Ramos (cell line): ENCODE results near the gene DNAJC5.
"Not testable (repeated sequence)": the region's sequence is repeated elsewhere in the genome, so short reads cannot be mapped to it uniquely, and the experiment has no call there.

ENCODE experiments used
- in situ Hi-C: fragments of 300-500 bp; cut with MboI; formaldehyde crosslinking; loops from one replicate; pipeline ENCODE4 v1.14.3; 2022; ENCODE audit warnings: low sequenced_read_pairs; ENCODE audit not compliant: unreplicated experiment

DNAJC5 gene

GRCh38 chr20:63962426-63963347, 67.8 kb downstream of the DNAJC5 start:
- in situ Hi-C loops: no loop called here

GRCh38 chr20:63963348-63963741, 68.4 kb downstream of the DNAJC5 start:
- in situ Hi-C loops: no loop called here

- in situ Hi-C loops: no loop called here
Observed at GRCh38 chr20:63963784-63964301, 68.9 kb downstream of the DNAJC5 start.

DNA sequence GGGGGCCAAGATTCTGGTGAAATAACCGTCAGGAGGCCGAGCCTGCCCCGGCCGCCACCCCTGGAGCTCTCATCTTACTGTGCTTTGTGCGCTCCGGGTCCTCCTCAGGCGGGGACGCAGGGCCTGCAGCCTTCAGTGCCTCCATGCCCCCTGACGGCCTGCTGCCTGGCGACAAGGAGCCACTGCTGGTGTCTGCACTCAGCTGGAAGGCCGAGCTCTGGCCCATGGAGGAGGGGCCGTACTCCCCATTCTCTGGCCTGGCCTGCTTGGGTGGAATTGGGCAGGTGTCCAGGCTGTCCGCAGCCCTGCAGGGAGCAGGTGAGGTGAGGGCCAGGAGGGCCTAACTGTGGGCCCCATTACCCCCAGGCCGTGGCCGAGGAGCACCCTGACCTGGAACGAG, 69.5 kb downstream of the DNAJC5 start:
- in situ Hi-C loops: no loop called here

DNA sequence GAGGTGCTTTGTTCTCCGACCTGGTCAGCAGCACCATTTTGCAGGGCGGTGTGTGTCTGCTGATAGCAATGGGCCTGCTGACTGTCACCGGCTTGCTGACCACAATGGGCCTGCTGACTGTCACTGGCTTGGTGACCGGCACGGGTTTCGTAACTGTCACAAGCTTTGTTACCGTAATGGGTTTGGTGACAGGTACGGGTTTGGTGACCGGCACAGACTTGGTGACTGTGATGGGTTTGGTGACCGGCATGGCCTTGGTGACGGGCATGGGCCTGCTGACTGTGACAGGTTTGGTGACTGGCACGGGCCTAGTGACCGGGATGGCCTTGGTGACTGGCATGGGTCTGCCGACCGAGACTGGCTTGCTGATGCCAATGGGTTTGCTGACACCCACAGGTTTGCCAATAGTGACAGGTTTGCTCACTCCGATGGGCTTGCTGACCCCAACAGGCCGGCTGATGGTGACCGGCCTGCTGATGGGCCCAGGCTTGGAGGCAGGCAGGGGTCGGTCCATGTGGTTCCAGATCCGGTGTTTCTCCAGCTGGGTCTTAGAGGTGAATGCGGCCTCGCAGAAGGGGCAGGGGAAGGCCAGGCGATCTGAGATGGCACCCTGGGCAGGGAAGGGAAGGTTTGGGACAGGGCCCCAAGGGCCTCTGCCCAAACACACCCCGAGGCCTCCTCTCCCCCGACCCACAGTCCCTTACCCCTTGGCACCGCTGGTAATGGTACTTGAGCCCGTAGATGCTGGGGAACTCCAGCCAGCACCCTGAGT, 71.4 kb downstream of the DNAJC5 start:
- in situ Hi-C loops: no loop called here

- in situ Hi-C loops: no loop called here
Observed at GRCh38 chr20:63966944-63967322, 72.0 kb downstream of the DNAJC5 start.

- in situ Hi-C loops: no loop called here
Observed at GRCh38 chr20:63967330-63968135, 72.6 kb downstream of the DNAJC5 start.

GRCh38 chr20:63968136-63968927, 73.4 kb downstream of the DNAJC5 start:
- in situ Hi-C loops: no loop called here

- in situ Hi-C loops: no loop called here
Observed at GRCh38 chr20:63968928-63969760, 74.2 kb downstream of the DNAJC5 start.

- in situ Hi-C loops: no loop called here
Observed at GRCh38 chr20:63969838-63970713, 75.2 kb downstream of the DNAJC5 start, which contains the start of gene ZNF512B. Gene ZNF512B (minus strand): TSS chr20:63969930. CDS start chr20:63967950, 1,980 bp downstream.

DNA sequence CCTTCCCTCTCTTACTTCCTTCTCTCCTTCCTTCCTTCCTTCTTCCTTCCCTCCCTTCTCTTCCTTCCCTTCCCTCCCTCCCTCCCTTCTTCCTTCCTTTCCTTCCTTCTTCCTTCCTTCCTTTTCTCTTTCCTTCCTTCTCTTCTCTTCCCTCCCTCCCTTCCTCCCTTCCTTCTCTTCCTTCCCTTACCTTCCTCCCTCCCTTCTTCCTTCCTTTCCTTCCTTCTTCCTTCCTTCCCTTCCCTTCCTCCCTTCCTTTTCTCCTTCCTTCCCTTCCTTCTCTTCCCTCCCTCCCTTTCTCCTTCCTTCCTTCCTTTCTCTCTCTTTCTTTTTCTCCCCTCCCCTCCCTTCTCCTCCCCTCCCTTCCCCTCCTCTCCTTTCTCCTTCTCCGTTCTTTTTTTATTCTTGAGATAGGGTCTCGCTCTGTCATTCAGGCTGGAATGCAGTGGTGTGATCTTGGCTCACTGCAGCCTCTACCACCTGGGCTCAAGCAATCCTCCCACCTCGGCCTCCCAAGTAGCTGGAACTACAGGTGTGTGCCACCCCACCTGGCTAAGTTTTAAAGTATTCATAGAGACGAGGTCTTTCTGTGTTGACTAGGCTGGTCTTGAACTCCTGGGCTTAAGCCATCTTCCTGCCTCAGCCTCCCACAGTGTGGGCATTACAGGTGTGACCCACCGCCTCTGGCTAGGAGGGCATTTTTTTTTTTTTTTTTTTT, 75.9 kb downstream of the DNAJC5 start:
- in situ Hi-C loops: no loop called here

DNA sequence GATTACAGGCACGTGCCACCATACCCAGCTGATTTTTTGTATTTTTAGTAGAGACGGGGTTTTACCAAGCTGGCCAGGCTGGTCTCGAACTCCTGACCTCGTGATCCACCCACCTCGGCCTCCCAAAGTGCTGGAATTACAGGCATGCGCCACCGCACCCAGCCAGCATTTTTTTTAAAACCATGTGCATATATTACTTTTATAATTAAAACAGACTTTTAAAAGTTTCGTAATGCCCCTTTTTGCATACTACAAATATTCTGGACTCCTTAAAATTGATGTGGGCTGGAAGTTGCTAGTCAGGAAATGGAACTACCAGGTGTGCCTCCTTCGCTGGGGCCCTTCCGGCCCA, 77.0 kb downstream of the DNAJC5 start:
- in situ Hi-C loops: not testable (repeated sequence)

- in situ Hi-C loops: no loop called here
Observed at GRCh38 chr20:63972312-63973159, 77.6 kb downstream of the DNAJC5 start.

- in situ Hi-C loops: no loop called here
Observed at GRCh38 chr20:63973160-63973479, 78.2 kb downstream of the DNAJC5 start.

DNA sequence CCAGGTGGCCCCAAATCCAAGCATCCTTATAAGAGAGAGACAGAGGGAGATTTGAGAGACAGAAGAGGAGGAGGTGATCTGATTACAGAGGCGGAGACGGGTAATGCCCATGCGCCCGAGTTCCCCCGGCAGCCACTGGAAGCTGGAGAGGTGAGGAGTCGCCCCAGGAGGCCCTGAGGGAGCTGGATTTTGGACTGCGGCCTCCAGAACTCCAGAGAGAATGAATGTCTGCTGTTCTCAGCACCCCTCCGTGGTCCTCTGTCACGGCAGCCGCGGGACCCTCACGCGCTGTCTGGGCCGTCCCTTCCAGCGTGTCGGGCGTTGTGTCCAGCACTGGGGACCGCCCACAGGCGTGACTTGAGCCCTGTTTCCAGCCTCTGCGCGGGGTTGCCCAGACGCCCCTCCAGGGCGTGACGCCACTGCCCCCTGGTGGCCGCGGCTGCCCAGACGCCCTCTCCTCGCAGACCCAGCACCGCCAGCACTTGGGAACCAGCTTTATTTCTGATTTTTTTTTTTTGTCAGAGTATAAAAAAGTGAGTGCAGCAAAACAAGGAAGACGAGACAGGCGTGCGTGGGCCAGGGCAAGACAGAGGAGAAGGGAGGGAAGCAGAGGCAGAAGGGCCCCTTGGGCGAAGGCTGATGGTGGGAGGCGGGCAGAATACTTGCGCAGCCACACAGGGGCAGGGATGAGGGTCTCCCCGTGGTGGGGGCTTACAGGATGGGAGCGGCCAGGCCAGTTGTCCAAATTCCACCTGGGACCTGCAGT, 78.9 kb downstream of the DNAJC5 start:
- in situ Hi-C loops: no loop called here
